HPDE6-E6E7 (cell line): ENCODE results near the gene SLC22A16.
"Not testable (repeated sequence)": the region's sequence is repeated elsewhere in the genome, so short reads cannot be mapped to it uniquely, and the experiment has no call there.

Source experiments
- DNase-seq: peaks from one replicate; pipeline ENCODE4 v3.0.0; 2011; ENCODE audit warnings: missing footprints; ENCODE audit errors: extremely low spot score

SLC22A16 gene, protein sequence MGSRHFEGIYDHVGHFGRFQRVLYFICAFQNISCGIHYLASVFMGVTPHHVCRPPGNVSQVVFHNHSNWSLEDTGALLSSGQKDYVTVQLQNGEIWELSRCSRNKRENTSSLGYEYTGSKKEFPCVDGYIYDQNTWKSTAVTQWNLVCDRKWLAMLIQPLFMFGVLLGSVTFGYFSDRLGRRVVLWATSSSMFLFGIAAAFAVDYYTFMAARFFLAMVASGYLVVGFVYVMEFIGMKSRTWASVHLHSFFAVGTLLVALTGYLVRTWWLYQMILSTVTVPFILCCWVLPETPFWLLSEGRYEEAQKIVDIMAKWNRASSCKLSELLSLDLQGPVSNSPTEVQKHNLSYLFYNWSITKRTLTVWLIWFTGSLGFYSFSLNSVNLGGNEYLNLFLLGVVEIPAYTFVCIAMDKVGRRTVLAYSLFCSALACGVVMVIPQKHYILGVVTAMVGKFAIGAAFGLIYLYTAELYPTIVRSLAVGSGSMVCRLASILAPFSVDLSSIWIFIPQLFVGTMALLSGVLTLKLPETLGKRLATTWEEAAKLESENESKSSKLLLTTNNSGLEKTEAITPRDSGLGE

DNA sequence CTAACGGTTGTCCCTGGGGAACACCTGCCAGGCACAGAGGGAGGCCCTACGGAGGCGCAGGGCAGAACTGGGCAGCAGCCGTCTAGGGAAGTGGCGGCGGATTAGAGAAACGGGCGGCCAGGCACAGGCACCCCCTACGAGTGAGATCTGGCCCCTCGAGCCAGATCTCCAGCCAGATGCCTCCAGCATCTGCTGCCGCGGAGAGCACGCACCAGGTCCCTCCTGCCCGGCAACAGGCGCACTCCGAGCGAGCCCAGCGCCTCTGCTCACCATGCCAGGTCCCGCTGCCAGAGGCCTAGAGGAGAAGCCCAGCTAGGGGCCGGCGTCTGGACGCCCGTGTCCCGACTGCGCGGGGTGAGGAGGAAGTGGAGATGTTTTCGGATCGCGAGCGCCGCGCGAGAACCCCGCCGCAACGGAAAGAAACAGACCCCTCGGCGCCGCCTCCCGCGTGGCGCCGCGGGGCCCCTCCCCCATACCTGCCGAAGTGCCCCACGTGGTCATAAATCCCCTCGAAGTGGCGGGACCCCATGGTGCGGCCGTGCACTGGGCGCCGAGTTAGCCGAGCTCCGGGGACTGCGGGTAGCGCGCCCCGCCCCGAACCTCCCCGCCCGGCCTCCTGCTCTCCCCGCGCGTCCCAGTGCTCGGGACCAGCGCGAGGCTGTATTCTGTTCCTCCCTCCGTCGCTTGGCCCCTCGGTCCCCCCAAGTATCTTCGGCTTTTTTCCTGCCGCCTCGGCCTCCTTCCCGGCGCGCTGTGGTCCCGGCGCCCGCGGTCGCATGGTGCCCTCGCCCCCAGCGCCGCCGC is at the start of gene SLC22A16:
Gene SLC22A16 (minus strand): TSS at position 568 of the 804 bp plus-strand sequence. CDS start 39 bp downstream, at position 529.
- no peak for DNase-seq

DNA sequence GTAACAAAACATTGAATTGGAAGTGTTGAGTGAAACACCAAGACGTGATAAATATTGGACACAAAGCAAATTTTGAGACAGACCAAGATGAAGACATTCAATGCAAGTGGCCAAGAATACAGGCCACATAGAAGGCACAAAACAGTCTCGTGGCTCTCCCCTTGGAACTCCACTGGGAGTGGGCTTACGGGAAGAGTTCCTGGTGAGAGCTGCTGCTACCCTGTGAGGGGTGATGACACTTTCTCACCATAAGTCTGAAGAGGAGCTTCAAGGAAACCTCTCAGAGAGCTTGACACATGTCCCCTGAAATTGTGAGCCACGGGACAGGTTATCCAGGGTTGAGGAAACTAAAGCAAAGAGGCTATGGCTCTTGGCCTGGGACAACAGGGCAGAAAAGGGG is 48.6 kb upstream of the SLC22A16 start:
- no peak for DNase-seq

DNA sequence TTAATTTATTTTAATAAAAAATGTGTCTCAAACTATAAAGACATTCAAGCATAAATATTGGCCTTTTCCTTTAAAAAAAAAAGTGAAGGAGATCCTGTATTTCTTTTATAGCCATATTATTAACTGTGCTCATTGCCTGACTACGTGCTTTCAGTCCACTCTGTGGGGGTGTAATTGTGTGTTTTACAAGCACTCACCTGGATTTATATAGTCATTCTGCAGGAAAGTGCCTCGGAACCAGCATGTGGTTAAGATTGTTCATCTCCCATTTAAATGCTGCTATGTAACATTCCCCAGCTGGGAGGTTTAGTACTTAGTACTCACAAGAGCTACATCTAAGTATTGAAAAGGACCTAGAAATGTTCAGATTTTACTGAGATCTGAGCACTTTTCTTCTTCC is 47.9 kb upstream of the SLC22A16 start:
- no peak for DNase-seq

DNA sequence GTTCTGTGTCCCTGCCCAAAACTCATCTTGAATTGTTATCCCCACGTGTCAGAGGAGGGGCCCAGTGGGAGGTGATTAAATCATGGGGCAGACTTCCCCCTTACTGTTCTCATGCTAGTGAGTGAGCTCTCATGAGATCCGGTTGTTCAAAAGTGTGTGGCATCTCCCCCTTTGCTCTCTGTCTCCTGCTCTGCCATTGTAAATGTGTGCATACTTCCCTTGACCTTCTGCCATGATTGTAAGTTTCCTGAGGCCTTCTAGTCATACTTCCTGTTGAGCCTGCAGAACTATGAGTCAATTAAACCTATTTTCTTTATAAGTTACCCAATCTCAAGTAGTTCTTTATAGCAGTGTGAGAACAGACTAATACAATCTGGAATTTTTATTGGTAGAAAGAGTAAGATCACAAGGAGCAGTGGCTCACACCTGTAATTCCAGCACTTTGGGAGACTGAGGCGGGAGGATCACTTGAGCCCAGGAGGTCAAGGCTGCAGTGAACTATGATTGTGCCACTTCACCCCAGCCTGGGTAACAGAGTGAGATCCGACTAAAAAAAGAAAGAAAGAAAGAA is 47.1 kb upstream of the SLC22A16 start:
- DNase-seq, result no peak

DNA sequence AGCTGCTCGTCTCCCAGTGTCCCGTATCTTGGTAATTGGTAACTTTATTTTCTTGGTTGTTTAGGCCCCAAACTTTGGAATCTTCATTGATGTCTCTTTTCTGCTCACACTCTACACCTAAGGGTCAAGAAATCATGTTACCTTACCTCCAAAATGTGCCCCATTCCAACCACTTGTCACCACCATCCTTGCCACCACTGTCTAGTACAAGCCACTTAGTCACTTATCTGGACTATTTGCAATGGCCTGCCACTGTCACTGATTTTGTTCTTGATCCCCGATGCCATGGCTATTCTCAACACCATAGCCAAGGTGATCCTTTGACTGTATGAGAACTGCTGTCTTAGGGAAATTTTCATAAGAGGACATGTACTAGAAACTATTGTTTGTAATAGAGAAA is 46.0 kb upstream of the SLC22A16 start:
- DNase-seq, result no peak

DNA sequence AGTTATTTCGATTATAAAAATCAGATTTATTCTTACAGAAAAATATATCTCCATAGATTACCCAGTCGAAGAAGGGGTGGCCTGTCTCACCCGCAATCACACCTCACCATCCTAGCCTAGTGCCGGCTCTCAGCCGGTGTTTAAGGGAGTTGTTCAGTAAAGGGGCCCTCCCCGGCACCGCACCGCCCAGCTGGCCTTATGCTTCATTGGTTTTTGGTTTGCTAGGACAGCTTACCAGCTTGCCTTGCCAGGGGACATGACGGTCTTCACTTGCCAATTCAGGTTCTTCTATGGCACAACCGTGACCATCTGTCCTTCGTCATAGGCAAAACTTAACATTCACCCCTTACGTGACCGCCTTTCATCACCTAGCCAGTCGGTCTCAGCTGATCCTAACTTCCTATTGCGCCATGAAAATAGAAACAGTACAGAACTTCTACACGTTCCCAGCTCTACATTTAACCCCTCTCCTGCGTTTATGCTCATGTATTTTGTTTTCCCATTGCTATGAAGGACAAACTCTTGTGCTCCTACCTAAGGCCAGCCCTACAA is 44.7 kb upstream of the SLC22A16 start:
- no peak for DNase-seq

DNA sequence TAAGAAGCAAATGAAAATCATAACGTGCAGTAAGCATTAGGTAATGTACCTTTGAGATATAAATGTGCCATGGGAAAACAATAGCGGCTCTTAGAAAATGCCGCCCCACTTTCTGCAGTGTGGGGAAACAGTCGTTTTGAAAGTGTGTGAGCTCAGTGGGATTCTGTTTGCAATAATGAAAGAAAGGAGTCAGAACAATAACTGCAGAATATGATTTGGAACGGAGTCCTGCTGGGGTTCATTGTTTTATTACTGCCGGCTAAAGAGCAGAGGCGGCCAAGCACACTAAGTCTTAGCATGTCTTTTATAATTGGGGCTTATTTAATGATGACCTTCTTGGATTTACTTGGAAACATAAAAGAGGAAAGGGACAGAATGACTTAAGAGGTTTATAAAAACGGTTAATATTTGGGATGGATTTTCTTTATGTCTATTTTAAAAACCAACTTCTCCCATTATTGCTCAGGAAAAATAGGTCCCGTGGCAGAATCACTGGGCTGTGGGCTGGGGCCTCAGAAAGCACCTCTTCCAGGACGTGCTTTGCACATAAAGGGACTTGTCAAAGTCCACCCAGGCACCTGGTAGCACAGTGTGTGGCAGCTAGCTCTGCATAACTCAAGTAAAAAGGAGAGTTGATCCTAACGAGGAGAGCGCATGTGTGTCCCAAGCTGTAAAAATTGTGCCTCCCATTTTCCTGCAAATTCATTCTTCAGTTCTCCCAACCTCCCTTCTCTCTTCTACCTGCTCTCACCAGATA is 44.0 kb upstream of the SLC22A16 start:
- no peak for DNase-seq

DNA sequence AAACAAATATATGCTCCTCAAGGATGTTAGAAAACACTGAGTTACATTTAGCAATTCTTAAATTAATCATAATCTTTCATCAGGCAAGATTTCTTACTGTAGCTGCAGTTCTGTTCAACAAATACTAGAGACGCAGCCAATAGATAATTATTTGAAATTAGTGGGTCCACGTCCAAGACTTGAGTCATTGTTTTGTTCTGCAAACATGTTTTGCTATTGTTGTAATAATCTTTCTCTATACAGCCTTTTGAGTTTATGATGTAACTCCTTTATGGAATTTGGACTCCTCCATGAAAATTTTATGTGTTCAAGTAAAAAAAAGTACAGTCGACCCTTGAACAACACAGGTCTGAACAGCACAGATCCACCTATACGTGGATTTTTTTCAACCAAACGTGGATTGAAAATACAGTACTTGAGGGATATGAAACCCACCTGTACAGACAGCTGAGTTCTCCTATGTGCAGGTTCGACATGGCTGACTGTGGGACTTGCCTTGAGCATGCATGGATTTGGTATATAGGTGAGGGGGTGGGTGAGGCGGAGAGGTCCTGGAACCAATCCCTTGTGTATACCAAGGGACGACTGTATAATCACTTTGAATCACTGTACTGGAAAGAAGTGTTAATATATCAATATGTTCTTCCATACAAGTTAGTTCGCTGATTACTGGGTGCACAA is 41.3 kb upstream of the SLC22A16 start:
- DNase-seq, result no peak

DNA sequence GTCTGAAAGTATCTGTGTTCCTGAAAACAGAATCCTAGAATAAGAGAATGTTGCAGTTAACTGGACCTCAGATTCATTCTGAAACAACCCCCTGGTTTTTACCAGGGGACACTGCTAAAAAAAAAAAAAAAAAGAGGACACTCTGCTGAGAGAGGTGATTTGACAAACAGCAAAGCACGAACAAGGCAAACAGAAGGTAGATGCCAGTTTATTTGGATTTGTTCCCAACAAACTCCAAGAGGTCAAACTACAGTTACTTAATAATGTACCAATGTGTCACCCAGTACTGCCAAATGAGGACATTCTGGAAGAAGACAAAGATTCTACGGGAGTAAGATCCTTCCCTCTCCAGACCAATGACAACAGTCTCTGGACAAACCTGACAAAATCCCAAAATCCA is 40.6 kb upstream of the SLC22A16 start:
- DNase-seq, result no peak

DNA sequence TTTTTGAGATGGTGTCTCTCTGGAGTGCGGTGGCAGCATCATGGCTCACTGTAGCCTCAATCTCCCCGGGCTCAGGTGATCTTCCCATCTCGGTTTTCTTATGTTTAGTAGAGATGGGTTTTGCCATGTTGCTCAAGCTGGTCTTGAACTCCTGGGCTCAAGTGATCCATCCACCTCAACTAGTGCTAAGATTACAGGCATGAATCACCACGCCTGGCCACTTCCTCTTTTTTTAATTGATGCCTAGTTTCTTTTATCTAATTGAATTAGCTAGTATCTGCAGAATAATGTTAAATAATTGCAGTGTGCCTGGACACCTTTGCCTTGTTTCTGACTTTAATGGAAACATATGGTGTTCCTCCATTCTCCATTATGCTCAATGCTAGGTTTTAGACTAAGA is 38.4 kb upstream of the SLC22A16 start:
- DNase-seq, result no peak

DNA sequence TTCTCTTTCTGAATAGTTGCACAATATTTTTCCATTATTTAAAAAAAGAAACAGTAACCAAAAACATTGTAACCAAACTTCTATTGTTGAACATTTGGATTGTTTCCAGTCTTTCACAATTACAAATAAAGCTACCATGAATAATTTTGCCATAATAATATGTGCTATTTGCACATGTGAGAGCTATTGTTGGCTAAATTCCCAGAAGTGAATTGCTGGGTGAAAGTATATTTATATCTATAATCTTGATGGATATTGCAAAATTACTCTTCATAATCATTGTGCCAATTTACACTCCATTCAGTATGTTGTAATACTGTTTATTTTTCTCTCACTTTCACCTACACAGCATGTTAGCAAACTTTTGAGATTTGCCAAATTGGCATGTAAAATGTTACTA is 36.6 kb upstream of the SLC22A16 start:
- DNase-seq, result no peak

DNA sequence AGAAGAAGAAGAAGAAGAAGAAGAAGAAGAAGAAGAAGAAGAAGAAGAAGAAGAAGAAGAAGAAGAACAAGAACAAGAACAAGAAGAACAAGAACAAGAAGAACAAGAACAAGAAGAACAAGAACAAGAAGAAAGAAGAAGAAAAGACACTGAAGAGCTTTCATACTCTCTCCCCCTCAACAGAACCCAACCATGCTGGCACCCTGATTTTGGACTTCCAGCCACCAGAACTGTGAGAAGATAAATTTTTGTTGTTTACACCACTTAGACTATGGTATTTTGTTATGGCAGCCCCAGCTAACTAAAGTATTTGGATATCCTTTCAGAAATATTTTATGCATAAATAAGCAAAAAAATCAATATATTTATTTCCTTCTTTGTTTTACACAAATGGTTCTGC is 36.1 kb upstream of the SLC22A16 start:
- not testable (repeated sequence) for DNase-seq

DNA sequence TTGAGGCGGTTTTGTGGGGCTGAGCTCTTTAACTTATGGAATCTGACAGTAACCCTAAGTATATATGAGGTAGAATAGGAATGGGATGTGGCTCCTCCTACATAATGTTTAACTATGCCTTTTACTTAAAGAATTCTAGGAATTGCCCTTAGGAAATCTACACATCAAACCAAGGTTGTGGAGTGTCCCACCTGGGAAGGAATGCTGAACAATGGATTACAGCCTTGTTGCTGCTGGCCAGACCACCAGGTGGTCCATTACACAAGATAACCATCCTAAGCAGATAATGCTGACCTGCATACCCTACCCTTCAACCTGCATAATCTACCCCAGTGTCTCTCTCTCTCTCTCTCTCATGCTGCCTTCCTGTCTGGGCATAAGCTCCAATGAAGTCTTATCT is 35.0 kb upstream of the SLC22A16 start:
- DNase-seq, result no peak

DNA sequence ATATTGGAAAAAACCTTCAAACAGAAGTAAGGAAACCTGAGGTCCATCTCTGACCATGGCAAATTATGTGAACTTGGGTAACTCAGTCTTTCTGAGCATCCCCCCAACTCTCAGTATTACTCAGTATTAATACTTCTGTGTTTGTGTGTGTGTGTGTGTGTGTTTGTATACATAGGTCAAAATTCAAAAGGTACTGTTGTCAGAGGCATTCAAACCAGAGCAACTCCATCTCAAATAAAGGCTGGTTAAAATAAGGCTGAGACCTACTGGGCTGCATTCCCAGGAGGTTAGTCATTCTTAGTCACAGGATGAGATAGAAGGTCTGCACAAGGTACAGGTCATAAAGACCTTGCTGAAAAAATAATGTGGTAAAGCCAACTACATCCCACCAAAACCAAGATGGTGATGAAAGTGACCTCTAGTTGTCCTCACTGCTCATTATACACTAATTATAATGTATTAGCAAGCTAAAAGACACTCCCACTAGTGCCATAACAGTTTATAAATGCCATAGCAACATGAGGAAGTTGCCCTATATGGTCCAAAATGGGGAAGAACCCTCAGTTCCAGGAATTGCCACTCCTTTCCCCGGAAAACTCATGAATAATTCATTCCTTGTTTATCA is 33.3 kb upstream of the SLC22A16 start:
- no peak for DNase-seq

DNA sequence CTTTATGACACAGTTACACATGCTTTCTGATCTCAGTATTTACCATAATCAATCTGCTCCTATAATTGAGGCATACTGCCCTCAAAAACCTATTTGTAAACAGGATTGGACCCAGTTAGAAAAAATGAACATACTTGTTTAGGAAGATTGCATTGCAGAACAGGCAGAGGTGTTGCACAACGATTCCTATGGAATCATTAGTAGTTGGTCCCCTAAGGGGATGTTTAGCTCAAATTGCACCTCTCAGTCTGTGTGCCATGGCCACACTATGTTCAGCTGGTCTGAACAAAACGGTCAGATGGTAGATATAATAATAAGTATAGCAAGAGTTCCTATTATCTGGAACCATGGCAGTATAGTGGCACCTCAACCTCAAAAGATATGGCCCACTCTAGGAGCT is 28.5 kb upstream of the SLC22A16 start:
- not testable (repeated sequence) for DNase-seq

DNA sequence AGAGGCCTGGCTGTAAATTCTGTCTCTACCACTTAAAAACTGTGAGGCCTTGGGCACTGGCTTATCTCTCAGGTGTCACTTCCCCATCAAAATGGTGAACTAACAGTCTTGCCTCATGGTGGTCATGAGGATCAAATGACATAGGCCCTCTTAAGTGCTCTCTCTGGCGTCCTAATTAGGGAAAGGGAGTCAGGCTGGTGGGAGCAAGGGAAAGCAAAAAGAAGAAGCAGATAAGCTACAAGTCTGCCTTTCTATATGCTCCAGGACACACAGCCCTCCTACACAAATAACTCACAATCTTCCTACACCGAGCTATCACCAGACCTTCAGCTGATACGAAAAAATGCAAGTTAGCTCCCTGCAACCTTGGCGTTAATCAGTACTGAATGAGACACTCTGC is 19.5 kb upstream of the SLC22A16 start:
- no peak for DNase-seq

DNA sequence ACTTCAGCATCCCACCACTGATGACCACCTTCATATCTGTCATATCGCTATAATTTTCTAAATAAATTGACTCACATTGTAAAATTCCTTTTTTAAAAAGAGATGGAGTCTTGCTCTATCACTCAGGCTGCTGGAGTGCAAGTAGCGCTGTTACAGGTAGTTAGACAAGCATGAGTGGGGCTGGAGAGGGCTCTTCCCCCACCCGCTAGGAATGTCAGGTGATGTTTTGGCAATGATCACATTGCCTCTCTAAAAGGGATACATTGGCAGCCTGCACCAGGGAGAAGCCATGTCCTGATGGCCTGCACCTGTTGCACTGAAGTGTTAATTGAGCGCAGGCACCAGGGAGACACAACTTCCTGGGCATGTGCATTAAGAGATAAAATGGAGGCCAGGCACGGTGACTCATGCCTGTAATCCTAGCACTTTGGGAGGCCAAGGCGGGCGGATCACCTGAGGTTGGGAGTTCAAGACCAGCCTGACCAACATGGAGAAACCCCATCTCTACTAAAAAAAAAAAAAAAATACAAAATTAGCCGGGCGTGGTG is 16.9 kb upstream of the SLC22A16 start:
- DNase-seq, result no peak

DNA sequence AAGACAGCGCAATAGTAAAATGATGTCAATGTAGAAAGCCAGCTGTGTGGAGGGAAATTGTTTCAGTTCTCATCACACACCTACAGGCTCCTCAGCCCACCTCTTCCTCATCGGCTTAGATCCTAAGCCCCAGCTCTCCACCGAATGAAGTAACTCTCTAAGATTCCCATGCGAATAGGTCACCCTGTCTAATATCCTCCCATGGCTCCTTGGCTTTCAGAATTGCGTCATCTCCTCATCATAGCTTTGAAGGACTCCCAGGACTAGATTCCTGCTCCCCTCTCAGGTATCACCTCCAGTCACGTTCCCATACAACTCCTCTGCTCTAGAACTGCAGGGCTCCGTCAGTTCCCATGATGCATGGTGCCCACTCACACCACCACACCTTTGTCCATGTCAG is 16.2 kb upstream of the SLC22A16 start:
- no peak for DNase-seq

DNA sequence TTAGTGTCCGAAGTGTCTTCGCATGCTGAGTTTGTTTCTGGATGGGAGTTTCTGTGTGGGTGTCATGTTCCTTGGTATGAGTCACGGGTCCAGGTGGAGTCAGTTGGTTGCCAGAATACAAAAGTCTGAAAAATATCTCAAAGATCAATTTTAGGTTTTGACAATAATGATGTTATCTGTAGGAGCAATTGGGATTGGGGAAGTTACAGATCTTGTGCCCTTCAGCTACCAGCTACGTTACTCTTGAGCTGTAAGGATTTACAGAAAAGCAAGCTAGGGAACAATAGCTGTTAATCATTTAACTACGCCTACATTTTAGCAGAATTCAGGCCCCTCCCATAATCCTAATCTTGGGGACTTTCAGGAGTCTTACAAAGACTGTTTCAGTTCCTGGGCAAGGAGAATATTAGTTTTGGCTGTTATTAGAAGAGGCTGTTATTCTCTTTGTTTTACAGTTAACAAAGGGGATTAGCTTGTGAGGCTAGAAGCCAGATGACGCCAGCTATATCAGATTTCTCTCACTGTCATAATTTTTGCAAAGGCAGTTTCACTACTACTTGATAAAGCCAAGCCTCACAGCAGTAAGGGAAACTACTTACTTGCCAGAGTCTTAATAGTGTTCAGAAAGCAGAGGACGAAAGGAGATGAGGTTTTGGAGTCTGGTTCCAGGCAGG is 15.4 kb upstream of the SLC22A16 start:
- DNase-seq, result peak; percentile 77

DNA sequence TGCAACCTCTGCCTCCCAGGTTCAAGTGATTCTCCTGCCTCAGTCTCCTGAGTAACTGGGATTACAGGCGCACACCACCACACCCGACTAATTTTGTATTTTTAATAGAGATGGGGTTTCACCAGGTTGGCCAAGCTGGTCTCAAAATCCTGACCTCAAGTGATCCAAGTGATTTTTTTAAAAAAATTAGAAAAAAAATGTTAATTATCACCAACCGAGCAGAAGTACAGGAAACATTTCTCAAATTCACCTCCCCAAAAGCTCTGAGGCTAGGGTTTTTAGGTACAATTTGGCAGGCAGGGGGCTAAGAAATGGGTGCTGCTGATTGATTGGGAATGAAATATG is 14.9 kb upstream of the SLC22A16 start:
- DNase-seq, result no peak
